Lower leg skin (tissue), 3 donors: Measurements from ENCODE around the gene RPS6KB2.

Experiments
- CTCF ChIP-seq, 3 donors: fragments of 450-650 bp; IDR thresholded peaks; one replicate each; pipeline ENCODE4 v1.5.1; 2016; ENCODE audit warnings: antibody characterized with exemption in 3 of 3, mild to moderate bottlenecking in 3 of 3, moderate library complexity in 2 of 3
- POLR2A ChIP-seq, 2 donors: fragments of 450-650 bp; IDR thresholded peaks; one replicate each; pipeline ENCODE4 v1.6.1; 2016 to 2017; ENCODE audit warnings: antibody characterized with exemption in 2 of 2, mild to moderate bottlenecking in 1 of 2, moderate library complexity in 1 of 2

GRCh38 chr11:67452141-67452952 is 24.1 kb downstream of the RPS6KB2 start, which contains the start of gene GPR152:
- TF ChIP-seq CTCF (IDR thresholded peaks at IDR 0.05) (no peak), POLR2A (IDR thresholded peaks at IDR 0.05) (no peak)
